ENCODE data around the gene MAP6D1. TPM values are rescaled to one million over a fixed set of nuclear protein-coding genes. Genes with fewer than 3 reads are reported as not detected.

MAP6D1 gene
- total RNA-seq (2022) (2.9 and 5.1 TPM in 2 replicates), Bru-seq, nascent RNA (percentile 29 among the genes with signal in this experiment), BruChase-seq, experiment 1, labeled RNA remaining after a 2-hour chase (percentile 40 among the genes with signal in this experiment), BruChase-seq, experiment 2, labeled RNA remaining after a 6-hour chase (percentile 32 among the genes with signal in this experiment)
- long read RNA-seq, transcript MAP6D1-201 (3 exons, 2,111 nt), result major isoform, 11 of 16 reads
- long read RNA-seq, partial matches to known transcripts, result 0 of 16 reads
- long read RNA-seq, other reads (novel, unspliced or antisense), result 3 of 16 reads

GRCh38 chr3:183825456-183826161, at the start of gene MAP6D1:
TSS of gene MAP6D1 (minus strand) at chr3:183825577. CDS start at chr3:183825547, 30 bp downstream.
- peaks cover 8% of the 10 kb centered on the region for H3K4me1 ChIP-seq
- H3K4me3 ChIP-seq (ENCODE audit: low read depth, low read length), result peak within 1 kb of the TSS; percentile 52
- H3K9me3 ChIP-seq, result no peaks in the 10 kb centered on the region
- peak; percentile 48 to 53 for TF ChIP-seq CTCF (IDR thresholded peaks at IDR 0.05; ENCODE audit: insufficient read depth in 1 of 2, low read depth in 1 of 2, low read length in 1 of 2, severe bottlenecking in 1 of 2, unreplicated experiment in 1 of 2)
- CTCF ChIA-PET, result interaction anchor here (0.8 to 2.2 kb wide), 3 partner anchors 59 to 361 kb away, joined by 3 to 12 read pairs (median 3); partner anchors contain the start of gene PARL
- no peaks in the 10 kb centered on the region for H3K27me3 ChIP-seq (replicated peaks; ENCODE audit: control insufficient read depth, insufficient read depth, low read length)
- H3K36me3 Mint-ChIP-seq (ENCODE audit: insufficient read depth, unreplicated experiment), result peaks cover 20% of the 10 kb centered on the region
- no peaks in the 10 kb centered on the region for H3K27me3 Mint-ChIP-seq (ENCODE audit: insufficient read depth, unreplicated experiment)
- intact Hi-C loops (cut with micrococcal nuclease; ENCODE audit: unreplicated experiment), result loop anchor here (1.0 kb wide), 1 partner anchor 59 kb away; the partner anchor contains the start of gene PARL
- POLR2A ChIA-PET, result interaction anchor here (1.0 kb wide), 1 partner anchor 59 kb away, joined by 3 read pairs; the partner anchor contains the start of gene PARL
- H3K27ac Mint-ChIP-seq (ENCODE audit: unreplicated experiment), result peak within 1 kb of the TSS; percentile 57
- H3K36me3 ChIP-seq (ENCODE audit: control insufficient read depth, insufficient read depth, low read length), result no peaks in the 10 kb centered on the region; the same call in 1 of the 2 replicates
- DNase-seq, result peak; percentile 72 to 87
- H3K9me3 Mint-ChIP-seq (ENCODE audit: unreplicated experiment), result no peaks in the 10 kb centered on the region
- peak within 1 kb of the TSS; percentile 83 for H3K4me3 Mint-ChIP-seq (ENCODE audit: unreplicated experiment)
- H3K4me1 Mint-ChIP-seq (ENCODE audit: low read depth, unreplicated experiment), result peaks cover 8% of the 10 kb centered on the region
- no TSS peak for BruUV-seq (replicated peaks)

DNA sequence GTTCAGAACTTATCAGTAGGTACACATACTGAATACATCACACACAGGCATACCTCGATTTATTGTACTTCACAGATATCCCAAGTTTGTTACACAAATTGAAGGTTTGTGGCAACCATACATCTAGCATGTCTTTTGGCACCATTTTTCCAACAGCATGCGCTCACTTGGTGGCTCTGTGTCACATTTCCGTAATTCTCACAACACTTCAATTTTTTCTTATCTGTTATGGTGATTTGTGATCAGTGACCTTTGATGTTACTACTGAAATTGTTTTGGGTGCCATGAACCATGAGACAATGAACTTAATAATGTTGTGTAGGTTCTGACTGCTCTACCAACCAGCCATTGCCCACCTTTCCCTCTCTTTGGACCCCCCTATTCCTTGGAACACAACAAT, 48.5 kb upstream of the MAP6D1 start:
- H3K4me3 ChIP-seq (ENCODE audit: low read depth, low read length), result no peak overlapping the region
- POLR2A ChIA-PET, result interaction anchor here (0.7 kb wide), 1 partner anchor 295 kb away, joined by 4 read pairs; no protein-coding TSS in a partner anchor
- intact Hi-C loops (cut with micrococcal nuclease; ENCODE audit: unreplicated experiment), result no loop called here
- no peaks in the 10 kb centered on the region for H3K9me3 ChIP-seq
- H3K36me3 ChIP-seq (ENCODE audit: control insufficient read depth, insufficient read depth, low read length), result no peaks in the 10 kb centered on the region; the same call in 1 of the 2 replicates
- DNase-seq, result no peak
- peaks cover 10% of the 10 kb centered on the region for H3K36me3 Mint-ChIP-seq (ENCODE audit: insufficient read depth, unreplicated experiment)
- CTCF ChIA-PET, result no interaction called here
- H3K27ac Mint-ChIP-seq (ENCODE audit: unreplicated experiment), result no peak overlapping the region
- no TSS peak for BruUV-seq (replicated peaks)
- no peak overlapping the region for H3K4me3 Mint-ChIP-seq (ENCODE audit: unreplicated experiment)
- H3K4me1 Mint-ChIP-seq (ENCODE audit: low read depth, unreplicated experiment), result no peaks in the 10 kb centered on the region
- no peaks in the 10 kb centered on the region for H3K27me3 Mint-ChIP-seq (ENCODE audit: insufficient read depth, unreplicated experiment)
- TF ChIP-seq CTCF (IDR thresholded peaks at IDR 0.05; ENCODE audit: insufficient read depth in 1 of 2, low read depth in 1 of 2, low read length in 1 of 2, severe bottlenecking in 1 of 2, unreplicated experiment in 1 of 2), result no peak
- H3K9me3 Mint-ChIP-seq (ENCODE audit: unreplicated experiment), result no peaks in the 10 kb centered on the region
- H3K27me3 ChIP-seq (replicated peaks; ENCODE audit: control insufficient read depth, insufficient read depth, low read length), result no peaks in the 10 kb centered on the region
- H3K4me1 ChIP-seq, result peaks cover 15% of the 10 kb centered on the region

- H3K36me3 ChIP-seq (ENCODE audit: control insufficient read depth, insufficient read depth, low read length), result no peaks in the 10 kb centered on the region; the same call in 1 of the 2 replicates
- CTCF ChIA-PET, result no interaction called here
- no peak overlapping the region for H3K4me3 ChIP-seq (ENCODE audit: low read depth, low read length)
- Mint-ChIP-seq H3K36me3 (ENCODE audit: insufficient read depth, unreplicated experiment) (peaks cover 16% of the 10 kb centered on the region), H3K27ac (ENCODE audit: unreplicated experiment) (no peak overlapping the region), H3K9me3 (ENCODE audit: unreplicated experiment) (no peaks in the 10 kb centered on the region), H3K4me3 (ENCODE audit: unreplicated experiment) (no peak overlapping the region), H3K27me3 (ENCODE audit: insufficient read depth, unreplicated experiment) (no peaks in the 10 kb centered on the region), H3K4me1 (ENCODE audit: low read depth, unreplicated experiment) (no peaks in the 10 kb centered on the region)
- no peak for TF ChIP-seq CTCF (IDR thresholded peaks at IDR 0.05; ENCODE audit: insufficient read depth in 1 of 2, low read depth in 1 of 2, low read length in 1 of 2, severe bottlenecking in 1 of 2, unreplicated experiment in 1 of 2)
- no peak for DNase-seq
- no peaks in the 10 kb centered on the region for H3K9me3 ChIP-seq
- intact Hi-C loops (cut with micrococcal nuclease; ENCODE audit: unreplicated experiment), result no loop called here
- peaks cover 11% of the 10 kb centered on the region for H3K4me1 ChIP-seq
- no TSS peak for BruUV-seq (replicated peaks)
- POLR2A ChIA-PET, result no interaction called here
- H3K27me3 ChIP-seq (replicated peaks; ENCODE audit: control insufficient read depth, insufficient read depth, low read length), result no peaks in the 10 kb centered on the region
Observed at GRCh38 chr3:183871541-183871940, 46.2 kb upstream of the MAP6D1 start.
